IPS-20b (cell line): ENCODE measurements around the gene PXYLP1.

Experiments
- H3K27ac ChIP-seq: one replicate; pipeline ENCODE4 v1.5.1; 2013; ENCODE audit warnings: low read length
- H3K27me3 ChIP-seq: 2 replicates; pipeline ENCODE4 v1.6.1; 2013; ENCODE audit warnings: mild to moderate bottlenecking, low read length, inconsistent platforms; ENCODE audit not compliant: insufficient read depth
- H3K36me3 ChIP-seq: 2 replicates; pipeline ENCODE4 v1.6.1; 2013; ENCODE audit warnings: low read depth, mild to moderate bottlenecking, inconsistent platforms, low read length, moderate library complexity; ENCODE audit not compliant: insufficient read depth
- H3K4me1 ChIP-seq: 2 replicates; pipeline ENCODE4 v1.6.1; 2013; ENCODE audit warnings: mild to moderate bottlenecking, control low read depth, inconsistent platforms, low read length, moderate library complexity; ENCODE audit not compliant: insufficient read depth
- H3K4me3 ChIP-seq: 2 replicates; pipeline ENCODE4 v1.5.1; 2013; ENCODE audit warnings: mild to moderate bottlenecking, low read length, inconsistent platforms
- H3K9ac ChIP-seq: 2 replicates; pipeline ENCODE4 v1.6.1; 2013; ENCODE audit warnings: low read depth, mild to moderate bottlenecking, inconsistent platforms, low read length, moderate library complexity
- H3K9me3 ChIP-seq: 2 replicates; pipeline ENCODE4 v1.6.1; 2013; ENCODE audit warnings: mild to moderate bottlenecking, low read depth, low read length, inconsistent platforms; ENCODE audit not compliant: insufficient read depth

Gene PXYLP1

GRCh38 chr3:141267629-141268028 is 36.0 kb downstream of the PXYLP1 start:
- no peak overlapping the region for H3K9ac ChIP-seq
- H3K36me3 ChIP-seq = peaks cover 16% of the 10 kb centered on the region; the same call in 1 of the 2 replicates
- no peaks in the 10 kb centered on the region for H3K27me3 ChIP-seq
- no peaks in the 10 kb centered on the region for H3K4me1 ChIP-seq
- H3K4me3 ChIP-seq = no peak overlapping the region
- no peaks in the 10 kb centered on the region for H3K9me3 ChIP-seq
- no peak overlapping the region for H3K27ac ChIP-seq

DNA sequence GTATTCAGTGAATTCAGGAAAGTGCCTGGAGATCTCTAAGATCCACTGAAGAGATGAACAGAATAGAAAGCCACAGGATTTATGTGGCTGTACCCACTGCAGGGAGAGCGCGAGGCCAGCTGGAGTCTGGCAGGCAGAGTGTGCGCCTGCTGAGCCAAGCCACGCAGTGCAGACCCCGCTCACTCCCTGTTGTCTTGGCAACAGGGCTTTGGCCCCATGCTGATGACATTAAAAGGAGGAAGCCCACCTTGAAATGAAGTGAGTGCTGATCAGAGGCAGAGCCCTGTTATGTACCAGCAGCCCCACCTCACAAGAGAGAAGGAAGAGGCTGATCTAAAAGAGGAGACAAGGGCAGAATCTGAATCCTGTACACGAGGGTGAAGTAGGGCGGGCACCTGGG is 36.7 kb downstream of the PXYLP1 start:
- H3K27me3 ChIP-seq = no peaks in the 10 kb centered on the region
- no peak overlapping the region for H3K4me3 ChIP-seq
- H3K36me3 ChIP-seq = peaks cover 12% of the 10 kb centered on the region; the same call in 1 of the 2 replicates
- H3K9ac ChIP-seq = no peak overlapping the region
- H3K27ac ChIP-seq = no peak overlapping the region
- no peaks in the 10 kb centered on the region for H3K4me1 ChIP-seq
- H3K9me3 ChIP-seq = no peaks in the 10 kb centered on the region

DNA sequence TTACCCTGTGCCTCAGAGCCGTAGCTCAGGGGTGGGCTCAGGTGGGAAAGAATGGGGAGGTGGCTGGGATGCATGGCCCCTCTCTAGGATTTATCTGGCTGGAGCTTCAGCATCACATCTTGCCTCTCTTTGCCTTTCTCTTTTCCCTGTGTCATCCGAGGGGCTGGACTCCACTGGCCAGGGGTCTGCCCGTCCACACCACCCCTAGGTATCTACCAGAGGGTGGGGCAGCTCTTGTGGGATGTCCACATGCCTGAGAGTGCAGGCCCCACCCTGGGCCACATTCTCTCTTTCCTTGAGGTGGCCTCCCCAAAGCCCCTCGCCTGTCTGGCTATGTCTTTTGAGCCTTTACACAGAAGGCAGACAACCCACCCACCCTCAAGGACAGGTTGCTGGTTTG is 37.2 kb downstream of the PXYLP1 start:
- no peaks in the 10 kb centered on the region for H3K9me3 ChIP-seq
- no peak overlapping the region for H3K9ac ChIP-seq
- H3K4me3 ChIP-seq = no peak overlapping the region

DNA sequence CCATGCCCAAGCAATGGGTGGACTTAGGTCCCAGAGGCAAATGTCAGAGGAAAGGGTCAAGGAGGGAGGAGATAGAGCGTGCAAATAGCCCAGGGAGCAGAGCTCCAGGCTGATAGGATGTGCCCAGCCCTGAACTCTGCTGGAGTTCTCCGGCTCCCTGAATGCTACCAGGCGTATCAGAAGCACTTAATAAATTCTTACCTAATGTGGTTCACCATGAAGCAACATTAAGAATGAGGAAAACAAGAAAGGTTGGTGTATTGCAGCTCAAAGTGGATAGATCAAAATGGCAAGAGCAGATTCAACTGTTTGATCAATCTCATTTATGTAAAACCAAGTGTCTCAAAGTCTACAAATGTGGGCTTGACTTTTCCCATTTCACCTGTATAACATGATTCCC is 38.3 kb downstream of the PXYLP1 start:
- no peaks in the 10 kb centered on the region for H3K9me3 ChIP-seq
- no peaks in the 10 kb centered on the region for H3K27me3 ChIP-seq
- no peak overlapping the region for H3K4me3 ChIP-seq
- 0 out of 2 replicates have a peak, but pooled peaks cover 7% of the 10 kb centered on the region for H3K36me3 ChIP-seq
- no peak overlapping the region for H3K27ac ChIP-seq
- H3K9ac ChIP-seq = no peak overlapping the region
- H3K4me1 ChIP-seq = no peaks in the 10 kb centered on the region

More for the DNA sequence above, 37.2 kb downstream of the PXYLP1 start:
- Histone ChIP-seq H3K4me1 (no peaks in the 10 kb centered on the region), H3K27me3 (no peaks in the 10 kb centered on the region), H3K27ac (no peak overlapping the region), H3K36me3 (peaks cover 8% of the 10 kb centered on the region; the same call in 1 of the 2 replicates)

GRCh38 chr3:141271279-141272030 is 39.8 kb downstream of the PXYLP1 start:
- Histone ChIP-seq H3K27ac (no peak overlapping the region), H3K4me3 (no peak overlapping the region), H3K36me3 (no peaks in the 10 kb centered on the region), H3K27me3 (no peaks in the 10 kb centered on the region), H3K9ac (no peak overlapping the region), H3K4me1 (no peaks in the 10 kb centered on the region), H3K9me3 (no peaks in the 10 kb centered on the region)

- Histone ChIP-seq H3K9me3 (no peaks in the 10 kb centered on the region), H3K27ac (no peak overlapping the region), H3K27me3 (no peaks in the 10 kb centered on the region), H3K4me1 (no peaks in the 10 kb centered on the region), H3K36me3 (no peaks in the 10 kb centered on the region), H3K4me3 (no peak overlapping the region), H3K9ac (no peak overlapping the region)
Measured at GRCh38 chr3:141272906-141273662, 41.5 kb downstream of the PXYLP1 start.

DNA sequence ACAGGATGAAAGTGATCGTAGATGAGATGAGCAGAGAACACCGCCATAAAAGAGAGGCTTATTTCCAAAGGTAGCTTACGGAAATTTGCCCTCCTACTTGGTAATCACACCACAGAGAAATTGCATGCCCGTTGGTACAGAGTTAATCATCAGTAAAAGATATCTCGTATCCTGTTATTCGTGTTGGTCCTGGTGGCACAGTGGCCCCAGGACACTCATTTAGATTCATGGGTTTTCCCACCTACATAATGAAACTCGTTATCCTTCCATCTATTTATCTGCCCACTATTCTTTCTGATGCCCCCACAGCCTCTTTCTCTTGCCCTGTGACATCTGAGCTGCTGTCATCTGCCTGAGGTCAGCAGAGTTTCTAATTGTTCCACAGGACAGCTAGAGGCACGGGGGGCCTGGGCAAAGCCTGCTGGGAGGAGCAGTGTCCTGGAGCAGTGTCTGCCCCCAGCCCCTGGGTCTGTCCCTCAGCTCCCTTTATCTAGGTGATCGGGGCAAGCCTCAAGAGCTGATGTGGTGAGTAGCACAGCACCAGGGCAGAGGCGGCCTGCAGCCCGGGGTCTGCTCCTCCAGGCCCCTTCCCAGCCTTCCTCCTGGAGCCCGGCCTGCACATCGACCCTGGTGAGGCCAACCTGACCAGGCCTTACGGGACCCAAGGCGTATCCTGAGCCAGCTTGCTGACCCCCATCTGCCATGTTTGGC is 42.2 kb downstream of the PXYLP1 start:
- Histone ChIP-seq H3K9me3 (no peaks in the 10 kb centered on the region), H3K9ac (no peak overlapping the region), H3K27ac (no peak overlapping the region), H3K36me3 (no peaks in the 10 kb centered on the region), H3K4me1 (no peaks in the 10 kb centered on the region), H3K27me3 (no peaks in the 10 kb centered on the region), H3K4me3 (no peak overlapping the region)

DNA sequence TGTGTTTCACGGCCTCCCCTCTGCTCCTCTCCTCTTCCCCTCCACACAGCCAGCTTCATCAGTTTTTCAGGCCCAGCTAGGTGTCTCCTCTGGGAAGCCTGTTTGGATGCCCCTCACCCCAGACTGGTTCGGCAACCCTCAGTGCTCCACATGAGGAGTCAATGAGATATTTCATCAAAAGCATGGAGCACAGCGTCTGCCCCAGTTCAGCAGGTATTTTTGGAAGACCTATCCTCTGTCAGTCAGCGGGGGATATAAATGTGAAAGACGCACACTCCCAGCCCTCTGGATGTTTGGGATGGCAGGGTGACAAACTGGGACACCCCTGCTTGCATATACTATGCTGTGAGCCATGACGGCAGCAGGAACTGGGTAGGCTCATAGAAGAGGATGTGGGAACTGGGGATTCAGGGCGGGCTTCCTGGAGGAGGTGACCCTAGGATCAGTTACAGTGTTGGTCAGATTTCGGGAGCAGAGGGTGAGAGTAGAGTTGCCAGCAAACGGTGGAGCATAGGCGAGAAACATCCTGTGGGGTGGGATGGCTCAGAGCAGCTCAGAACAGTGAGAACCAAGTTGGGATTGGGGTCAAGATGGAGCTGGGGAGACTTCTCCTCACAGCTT is 42.9 kb downstream of the PXYLP1 start:
- Histone ChIP-seq H3K9me3 (no peaks in the 10 kb centered on the region), H3K27me3 (no peaks in the 10 kb centered on the region), H3K27ac (no peak overlapping the region), H3K9ac (no peak overlapping the region), H3K4me3 (no peak overlapping the region), H3K4me1 (no peaks in the 10 kb centered on the region), H3K36me3 (peaks cover 1% of the 10 kb centered on the region; the same call in 1 of the 2 replicates)

GRCh38 chr3:141275032-141275422 is 43.4 kb downstream of the PXYLP1 start:
- no peaks in the 10 kb centered on the region for H3K9me3 ChIP-seq
- H3K4me3 ChIP-seq = no peak overlapping the region
- H3K36me3 ChIP-seq = peaks cover 6% of the 10 kb centered on the region; the same call in 1 of the 2 replicates
- H3K4me1 ChIP-seq = no peaks in the 10 kb centered on the region
- H3K9ac ChIP-seq = no peak overlapping the region
- H3K27me3 ChIP-seq = no peaks in the 10 kb centered on the region
- H3K27ac ChIP-seq = no peak overlapping the region

DNA sequence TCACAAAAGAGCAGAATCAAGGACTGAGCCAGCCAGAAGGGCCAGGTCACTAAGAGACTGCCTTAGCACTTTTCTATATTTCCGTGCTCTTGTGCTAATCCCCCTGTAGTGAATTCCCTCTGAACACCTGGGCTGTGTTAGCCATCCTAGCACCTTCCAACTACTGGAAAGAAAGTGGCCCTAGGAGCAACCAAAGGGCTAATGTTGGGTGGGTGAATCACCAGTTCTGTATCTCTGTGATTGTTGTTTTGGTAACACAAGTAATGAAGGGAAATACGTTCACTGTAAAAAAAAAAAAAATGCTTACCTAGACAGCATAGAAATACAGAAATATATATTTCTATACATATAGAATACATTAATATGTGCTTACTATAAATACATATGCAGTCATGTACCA is 43.9 kb downstream of the PXYLP1 start:
- no peaks in the 10 kb centered on the region for H3K4me1 ChIP-seq
- H3K9me3 ChIP-seq = no peaks in the 10 kb centered on the region
- no peaks in the 10 kb centered on the region for H3K27me3 ChIP-seq
- H3K4me3 ChIP-seq = no peak overlapping the region
- peaks cover 7% of the 10 kb centered on the region; the same call in 1 of the 2 replicates for H3K36me3 ChIP-seq
- no peak overlapping the region for H3K9ac ChIP-seq
- no peak overlapping the region for H3K27ac ChIP-seq

GRCh38 chr3:141275973-141276372 is 44.3 kb downstream of the PXYLP1 start:
- Histone ChIP-seq H3K27me3 (no peaks in the 10 kb centered on the region), H3K4me1 (no peaks in the 10 kb centered on the region), H3K4me3 (no peak overlapping the region), H3K36me3 (peaks cover 7% of the 10 kb centered on the region; the same call in 1 of the 2 replicates), H3K9me3 (no peaks in the 10 kb centered on the region), H3K27ac (no peak overlapping the region), H3K9ac (no peak overlapping the region)
